ENCODE measurements around the gene ATP5PB.

The ATP5PB gene, protein sequence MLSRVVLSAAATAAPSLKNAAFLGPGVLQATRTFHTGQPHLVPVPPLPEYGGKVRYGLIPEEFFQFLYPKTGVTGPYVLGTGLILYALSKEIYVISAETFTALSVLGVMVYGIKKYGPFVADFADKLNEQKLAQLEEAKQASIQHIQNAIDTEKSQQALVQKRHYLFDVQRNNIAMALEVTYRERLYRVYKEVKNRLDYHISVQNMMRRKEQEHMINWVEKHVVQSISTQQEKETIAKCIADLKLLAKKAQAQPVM

DNA sequence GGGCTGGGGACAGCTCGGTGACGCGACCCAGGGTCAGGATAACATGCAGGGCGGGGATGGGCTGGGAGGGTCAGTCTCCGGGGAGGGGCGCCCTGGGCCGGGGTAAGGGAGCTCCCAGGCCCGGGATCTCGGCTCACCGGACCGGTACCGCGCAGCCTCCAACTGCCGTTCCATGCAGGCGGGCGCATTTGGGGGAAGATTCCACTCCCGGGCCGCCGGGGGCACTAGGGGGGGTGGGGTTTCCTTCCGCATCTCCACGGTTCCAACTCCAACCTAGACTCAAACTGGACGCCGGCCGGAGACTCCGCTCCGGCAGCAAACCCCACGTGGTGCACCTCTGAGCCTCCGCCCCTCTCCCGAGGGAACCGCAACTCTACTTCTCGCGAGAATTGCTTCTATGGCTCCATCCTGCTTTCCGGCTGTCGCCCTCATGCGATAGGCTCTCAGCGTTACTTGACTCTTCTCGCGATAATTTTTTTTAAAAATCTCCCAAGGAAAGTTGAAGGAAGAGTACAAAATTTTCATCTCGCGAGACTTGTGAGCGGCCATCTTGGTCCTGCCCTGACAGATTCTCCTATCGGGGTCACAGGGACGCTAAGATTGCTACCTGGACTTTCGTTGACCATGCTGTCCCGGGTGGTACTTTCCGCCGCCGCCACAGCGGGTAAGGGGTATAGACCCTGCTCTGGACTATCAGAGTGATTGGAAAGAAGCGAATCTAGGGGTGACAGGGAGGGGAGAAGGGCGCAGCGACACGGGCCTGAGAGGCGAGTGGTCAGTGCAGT lies at the start of gene ATP5PB, which contains the start of gene WDR77:
Gene ATP5PB, plus strand, starts transcription at position 547 of the 785 bp plus-strand sequence. Its CDS starts 78 bp downstream, at position 625.
Gene WDR77, minus strand, starts transcription at position 339 of the 785 bp plus-strand sequence. Its CDS starts 87 bp downstream, at position 252.
- no peaks in the 10 kb centered on the region; the same call in 1 of the 2 replicates for H3K4me1 ChIP-seq (ENCODE audit: insufficient read depth, low read length)
- H3K9me3 ChIP-seq (ENCODE audit: control insufficient read depth, insufficient read depth, low read length): no peaks in the 10 kb centered on the region
- peaks cover 29% of the 10 kb centered on the region for H3K36me3 ChIP-seq (ENCODE audit: insufficient read depth, low read length)
- peak within 1 kb of the TSS; percentile 88 for H3K9ac ChIP-seq (ENCODE audit: low read depth, low read length)

DNA sequence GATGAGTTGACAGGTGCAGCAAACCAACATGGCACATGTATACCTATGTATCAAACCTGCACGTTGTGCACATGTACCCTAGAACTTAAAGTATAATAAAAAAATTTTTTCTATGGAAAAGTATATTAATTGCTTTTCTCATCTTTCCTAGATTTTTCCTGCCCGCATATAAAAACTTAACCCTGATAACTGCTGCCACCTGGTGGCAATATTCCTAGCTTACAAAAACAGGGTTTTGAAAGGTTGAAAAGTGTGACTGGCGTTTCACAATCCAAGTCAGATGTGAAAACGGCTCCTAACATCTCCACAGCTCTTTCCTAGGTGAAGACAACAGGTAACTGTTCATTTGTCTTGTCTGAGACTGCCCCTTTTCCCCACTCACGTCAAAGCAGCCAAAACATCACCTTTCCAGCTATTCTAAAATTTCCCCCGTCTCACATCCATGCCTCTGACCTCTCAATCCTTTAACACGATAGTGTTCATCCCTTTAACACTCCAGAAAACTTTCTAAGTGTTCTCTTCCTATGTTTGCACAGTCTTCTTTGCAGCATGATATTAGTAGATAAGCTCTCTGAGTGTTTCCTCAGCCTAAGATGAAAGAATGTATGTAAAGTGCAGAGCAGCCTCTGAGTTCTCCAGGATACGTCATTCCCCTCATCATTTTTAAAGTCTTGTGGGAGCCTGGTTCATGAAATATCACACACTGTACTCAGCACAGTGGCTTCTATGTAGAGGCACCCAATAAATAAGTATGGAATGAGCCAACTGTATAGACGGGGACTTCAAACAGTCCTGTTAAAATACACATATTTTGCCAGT lies 49.3 kb upstream of the ATP5PB start:
- no peaks in the 10 kb centered on the region for H3K4me1 ChIP-seq (ENCODE audit: insufficient read depth, low read length)
- no peak overlapping the region for H3K9ac ChIP-seq (ENCODE audit: low read depth, low read length)
- no peaks in the 10 kb centered on the region for H3K9me3 ChIP-seq (ENCODE audit: control insufficient read depth, insufficient read depth, low read length)
- H3K36me3 ChIP-seq (ENCODE audit: insufficient read depth, low read length): no peaks in the 10 kb centered on the region

DNA sequence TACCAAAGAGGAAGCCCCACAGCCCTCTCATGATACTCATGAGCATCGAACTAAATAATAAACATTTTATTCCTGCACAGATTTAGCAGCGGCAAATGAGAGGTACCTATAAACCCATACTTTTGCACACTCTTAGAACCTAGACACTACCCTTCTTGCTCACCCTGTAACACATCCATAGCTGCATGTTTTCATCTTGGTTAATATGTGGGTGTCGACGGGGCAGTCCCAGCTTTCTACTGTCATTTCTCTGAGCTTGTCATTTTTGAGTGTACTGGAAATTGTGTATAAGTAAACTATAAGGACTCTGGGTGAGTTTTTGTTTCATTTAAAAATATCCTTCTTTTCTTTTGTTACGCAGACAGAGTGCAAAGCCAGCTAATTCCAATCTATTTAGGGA lies 47.2 kb upstream of the ATP5PB start:
- no peaks in the 10 kb centered on the region for H3K4me1 ChIP-seq (ENCODE audit: insufficient read depth, low read length)

DNA sequence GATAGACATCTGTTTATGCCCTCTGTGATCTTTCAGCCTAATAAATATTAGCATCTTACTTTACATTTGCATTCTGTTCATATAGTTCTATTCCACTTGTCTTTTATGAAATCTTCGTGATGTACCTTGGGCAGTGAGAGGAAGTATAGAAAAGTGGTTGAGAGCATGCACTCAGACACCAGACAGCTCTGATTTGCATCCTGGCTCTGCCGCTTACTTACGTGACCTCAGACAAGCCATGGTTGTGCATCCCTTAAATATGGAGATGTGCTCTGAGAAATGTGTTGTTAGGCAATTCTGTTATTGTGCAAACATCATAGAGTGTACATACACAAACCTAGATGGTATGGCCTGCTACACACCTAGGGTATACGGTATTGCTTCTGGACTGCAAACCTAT lies 44.7 kb upstream of the ATP5PB start:
- no peak overlapping the region for H3K9ac ChIP-seq (ENCODE audit: low read depth, low read length)
- no peaks in the 10 kb centered on the region for H3K4me1 ChIP-seq (ENCODE audit: insufficient read depth, low read length)
- H3K9me3 ChIP-seq (ENCODE audit: control insufficient read depth, insufficient read depth, low read length): no peaks in the 10 kb centered on the region
- H3K36me3 ChIP-seq (ENCODE audit: insufficient read depth, low read length): no peaks in the 10 kb centered on the region

More for the DNA sequence above, 47.2 kb upstream of the ATP5PB start:
- Histone ChIP-seq H3K9ac (ENCODE audit: low read depth, low read length) (no peak overlapping the region), H3K9me3 (ENCODE audit: control insufficient read depth, insufficient read depth, low read length) (no peaks in the 10 kb centered on the region), H3K36me3 (ENCODE audit: insufficient read depth, low read length) (no peaks in the 10 kb centered on the region)

DNA sequence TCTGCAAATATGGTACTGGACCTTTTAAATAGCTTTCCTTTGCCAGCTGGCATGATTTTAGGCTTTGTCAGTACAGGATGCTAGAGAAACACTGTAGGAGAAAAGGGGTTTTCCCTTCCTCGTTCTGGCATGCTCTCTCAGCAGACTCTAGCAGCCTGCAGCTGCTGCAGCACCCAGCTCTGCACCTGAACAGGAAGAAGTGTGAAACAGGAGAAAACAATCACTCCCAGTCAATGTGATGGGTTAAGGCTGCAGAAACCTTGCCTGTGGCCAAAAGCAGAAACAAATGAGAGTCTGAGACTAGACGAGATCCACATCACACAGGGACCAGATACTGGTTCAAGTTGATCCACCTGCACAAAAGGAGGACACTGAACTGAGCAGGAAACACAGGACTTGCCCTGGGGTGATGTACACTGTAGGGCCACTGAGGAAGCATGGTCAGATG lies 42.9 kb upstream of the ATP5PB start:
- Histone ChIP-seq H3K9me3 (ENCODE audit: control insufficient read depth, insufficient read depth, low read length) (no peaks in the 10 kb centered on the region), H3K4me1 (ENCODE audit: insufficient read depth, low read length) (no peaks in the 10 kb centered on the region), H3K9ac (ENCODE audit: low read depth, low read length) (no peak overlapping the region), H3K36me3 (ENCODE audit: insufficient read depth, low read length) (no peaks in the 10 kb centered on the region)

DNA sequence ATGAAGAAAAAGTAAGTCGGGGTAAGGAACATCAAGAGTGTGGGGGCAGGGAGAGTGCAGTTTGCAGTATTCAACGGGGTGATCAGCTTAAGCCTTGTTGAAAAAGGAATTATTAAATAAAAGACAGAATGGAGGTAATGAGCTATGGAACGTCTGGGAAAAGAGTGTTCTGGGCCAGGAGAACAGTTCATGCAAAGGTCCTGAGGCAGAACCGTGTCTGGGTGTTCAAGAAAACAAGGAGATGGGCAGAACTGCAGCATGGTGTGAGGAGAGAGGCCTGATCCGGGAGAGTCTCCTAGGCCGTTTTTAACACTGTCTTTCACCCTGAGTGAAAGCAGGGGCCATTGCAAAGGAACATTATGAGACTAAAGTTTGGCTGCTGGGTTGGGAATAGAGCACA lies 42.0 kb upstream of the ATP5PB start:
- Histone ChIP-seq H3K36me3 (ENCODE audit: insufficient read depth, low read length) (no peaks in the 10 kb centered on the region), H3K9ac (ENCODE audit: low read depth, low read length) (no peak overlapping the region), H3K9me3 (ENCODE audit: control insufficient read depth, insufficient read depth, low read length) (no peaks in the 10 kb centered on the region), H3K4me1 (ENCODE audit: insufficient read depth, low read length) (no peaks in the 10 kb centered on the region)

DNA sequence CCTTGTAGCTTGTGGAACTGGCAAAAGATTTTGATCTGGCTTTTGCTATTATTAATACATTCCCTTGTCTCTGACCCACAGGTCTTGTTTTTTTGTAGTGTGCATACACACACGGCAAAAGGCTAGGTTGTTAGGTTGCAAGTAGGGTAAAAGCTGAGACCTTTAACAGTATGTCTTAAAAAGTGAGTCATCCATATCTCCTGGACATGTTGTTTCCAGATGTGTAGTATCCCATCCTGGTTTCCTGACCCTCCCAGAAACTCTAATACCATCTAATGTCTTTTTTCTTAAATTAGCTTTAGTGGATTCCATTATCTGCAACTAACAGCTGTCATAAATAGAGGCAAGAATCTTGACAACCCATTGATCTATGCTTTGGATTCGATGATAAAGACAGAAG lies 36.4 kb upstream of the ATP5PB start:
- Histone ChIP-seq H3K36me3 (ENCODE audit: insufficient read depth, low read length) (no peaks in the 10 kb centered on the region; the same call in 1 of the 2 replicates), H3K9me3 (ENCODE audit: control insufficient read depth, insufficient read depth, low read length) (no peaks in the 10 kb centered on the region), H3K9ac (ENCODE audit: low read depth, low read length) (no peak overlapping the region), H3K4me1 (ENCODE audit: insufficient read depth, low read length) (no peaks in the 10 kb centered on the region)

DNA sequence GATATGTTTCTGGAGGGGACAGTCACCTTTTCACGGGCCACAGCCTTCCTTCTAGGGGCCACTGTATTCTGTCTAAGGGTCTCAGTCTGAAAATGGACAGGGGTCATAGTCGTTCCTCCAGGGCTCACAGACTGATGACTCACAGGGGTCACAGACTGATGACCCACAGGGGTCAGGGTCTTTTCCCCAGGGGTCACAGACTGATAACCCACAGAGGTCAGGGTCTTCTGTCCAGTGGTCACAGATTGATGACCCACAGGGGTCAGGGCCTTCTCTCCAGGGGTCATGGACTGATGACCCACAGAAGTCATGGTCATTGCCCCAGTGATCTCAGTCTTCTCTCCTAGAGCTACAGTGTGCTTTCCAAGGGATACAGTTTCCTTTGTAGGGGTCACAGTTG lies 34.5 kb upstream of the ATP5PB start:
- Histone ChIP-seq H3K9ac (ENCODE audit: low read depth, low read length) (no peak overlapping the region), H3K4me1 (ENCODE audit: insufficient read depth, low read length) (no peaks in the 10 kb centered on the region), H3K36me3 (ENCODE audit: insufficient read depth, low read length) (no peaks in the 10 kb centered on the region; the same call in 1 of the 2 replicates), H3K9me3 (ENCODE audit: control insufficient read depth, insufficient read depth, low read length) (no peaks in the 10 kb centered on the region)

DNA sequence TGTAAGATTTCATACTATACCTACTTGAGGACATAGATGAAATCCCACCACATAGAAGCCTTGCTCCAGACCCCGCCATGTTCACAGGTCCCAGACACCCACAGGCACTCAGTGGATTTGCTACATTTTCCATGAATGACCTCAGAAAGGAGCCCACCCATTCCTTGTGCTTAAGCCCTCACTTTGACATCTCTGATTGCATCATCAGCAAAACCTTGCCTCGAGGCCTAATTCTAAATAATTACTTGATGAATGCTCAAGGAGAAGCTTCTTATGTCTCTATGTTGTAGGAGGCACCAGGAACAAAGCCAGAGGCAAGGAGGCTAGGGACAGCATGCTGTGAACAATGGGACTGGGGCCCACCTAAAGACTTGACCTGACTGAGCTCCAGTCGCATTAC lies 33.8 kb upstream of the ATP5PB start:
- H3K9me3 ChIP-seq (ENCODE audit: control insufficient read depth, insufficient read depth, low read length): no peaks in the 10 kb centered on the region
- no peaks in the 10 kb centered on the region for H3K4me1 ChIP-seq (ENCODE audit: insufficient read depth, low read length)
- no peaks in the 10 kb centered on the region; the same call in 1 of the 2 replicates for H3K36me3 ChIP-seq (ENCODE audit: insufficient read depth, low read length)
- no peak overlapping the region for H3K9ac ChIP-seq (ENCODE audit: low read depth, low read length)

DNA sequence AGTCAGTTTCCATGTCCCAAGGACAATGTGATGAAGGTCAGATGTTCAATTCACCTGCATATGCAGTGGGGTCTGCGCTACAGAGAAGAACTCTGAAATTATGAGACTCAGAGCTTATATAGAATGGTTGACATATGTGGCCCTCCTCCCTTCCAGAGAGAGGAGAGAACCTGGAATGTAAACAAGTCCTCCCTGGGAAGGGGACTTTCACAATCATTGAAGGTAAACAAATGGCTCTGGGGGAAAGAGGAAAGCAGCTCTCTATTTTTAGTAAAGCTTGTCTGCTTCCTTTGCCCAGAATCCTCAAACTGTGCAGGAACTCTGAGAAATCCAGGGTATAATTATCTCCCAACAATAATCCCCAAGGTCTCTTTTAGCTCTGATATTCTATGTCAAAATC lies 31.5 kb upstream of the ATP5PB start:
- Histone ChIP-seq H3K4me1 (ENCODE audit: insufficient read depth, low read length) (no peaks in the 10 kb centered on the region), H3K9me3 (ENCODE audit: control insufficient read depth, insufficient read depth, low read length) (no peaks in the 10 kb centered on the region), H3K36me3 (ENCODE audit: insufficient read depth, low read length) (no peaks in the 10 kb centered on the region; the same call in none of the 2 replicates), H3K9ac (ENCODE audit: low read depth, low read length) (no peak overlapping the region)

DNA sequence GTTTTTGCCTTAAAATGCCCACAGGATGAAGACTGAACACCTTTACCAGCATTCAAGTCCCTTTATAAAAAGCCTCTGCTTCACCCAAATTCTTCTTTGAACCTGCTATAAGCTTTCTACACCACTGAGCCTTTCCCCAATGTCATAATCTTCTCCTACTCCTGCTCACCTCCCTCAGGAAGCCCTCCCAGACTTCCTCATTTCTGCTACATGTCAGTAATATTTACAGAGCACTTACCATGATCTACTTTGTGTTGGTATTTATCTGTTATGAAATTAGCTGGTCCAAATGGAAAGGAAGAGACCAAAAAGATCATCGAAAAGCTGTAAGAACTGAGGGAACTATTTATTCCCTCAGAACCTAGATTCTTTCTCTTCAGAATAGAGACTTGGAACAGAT lies 30.2 kb upstream of the ATP5PB start:
- Histone ChIP-seq H3K4me1 (ENCODE audit: insufficient read depth, low read length) (no peaks in the 10 kb centered on the region), H3K36me3 (ENCODE audit: insufficient read depth, low read length) (no peaks in the 10 kb centered on the region; the same call in none of the 2 replicates), H3K9ac (ENCODE audit: low read depth, low read length) (no peak overlapping the region), H3K9me3 (ENCODE audit: control insufficient read depth, insufficient read depth, low read length) (no peaks in the 10 kb centered on the region)

DNA sequence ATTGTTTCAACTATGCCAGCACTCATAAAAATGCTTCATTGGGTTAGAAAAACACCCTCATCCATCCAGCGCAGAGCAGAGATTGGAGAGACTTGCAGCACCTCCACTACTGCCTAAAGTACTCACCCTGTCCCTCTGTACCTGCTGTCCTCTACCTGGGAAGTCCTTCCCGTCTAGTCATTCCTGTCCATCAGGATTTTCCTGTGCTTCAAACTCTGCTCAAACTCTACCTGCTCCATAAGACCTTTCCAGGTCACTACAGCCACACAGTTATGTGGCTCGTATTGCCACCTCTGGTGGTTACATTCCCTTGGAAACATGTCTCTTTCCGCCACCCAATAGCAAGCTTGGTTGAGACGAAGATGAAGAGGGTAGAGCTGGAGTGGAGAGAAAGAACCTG lies 28.9 kb upstream of the ATP5PB start:
- Histone ChIP-seq H3K36me3 (ENCODE audit: insufficient read depth, low read length) (no peaks in the 10 kb centered on the region; the same call in none of the 2 replicates), H3K4me1 (ENCODE audit: insufficient read depth, low read length) (no peaks in the 10 kb centered on the region), H3K9me3 (ENCODE audit: control insufficient read depth, insufficient read depth, low read length) (no peaks in the 10 kb centered on the region), H3K9ac (ENCODE audit: low read depth, low read length) (no peak overlapping the region)

DNA sequence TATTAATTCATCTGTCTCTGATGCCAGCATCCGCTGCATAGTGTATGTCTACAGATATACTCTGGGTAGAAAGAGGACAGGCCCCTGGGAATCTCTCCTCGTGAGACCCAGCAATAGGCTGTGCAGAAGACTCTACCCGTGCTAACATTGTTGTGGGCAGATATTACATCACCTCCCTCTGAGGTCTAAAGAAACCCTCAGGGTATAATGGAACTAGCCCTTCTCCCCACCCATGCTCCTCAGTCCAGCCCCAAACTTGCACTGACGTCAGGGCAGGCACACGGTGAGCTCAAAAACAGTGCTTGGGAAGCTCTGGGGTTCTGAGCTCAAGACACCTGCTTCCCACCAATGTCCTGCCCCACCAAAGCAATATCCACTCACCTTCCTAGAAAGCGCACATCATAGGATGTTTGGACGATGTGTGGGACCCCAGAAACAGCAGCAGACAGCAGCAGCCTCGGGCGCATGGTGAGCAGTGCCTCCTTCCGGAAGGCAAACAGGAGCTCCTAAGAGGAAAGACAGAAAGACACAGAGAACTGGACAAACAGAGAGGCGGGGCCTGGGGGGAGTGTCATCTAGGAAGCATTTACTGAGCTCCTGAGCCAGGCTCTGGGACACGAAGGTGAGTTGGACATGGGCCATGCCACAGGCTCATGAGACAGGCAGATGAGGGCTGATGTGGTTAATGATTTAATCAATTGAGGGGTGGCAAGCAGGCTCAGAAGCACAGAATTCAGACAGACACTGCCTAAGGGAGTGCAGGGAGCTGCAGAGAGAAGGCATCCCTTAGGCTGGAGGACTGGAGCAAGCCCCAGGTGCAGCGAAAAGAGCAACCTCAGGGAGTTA lies 26.5 kb upstream of the ATP5PB start:
- Histone ChIP-seq H3K9me3 (ENCODE audit: control insufficient read depth, insufficient read depth, low read length) (no peaks in the 10 kb centered on the region), H3K9ac (ENCODE audit: low read depth, low read length) (no peak overlapping the region), H3K36me3 (ENCODE audit: insufficient read depth, low read length) (no peaks in the 10 kb centered on the region; the same call in none of the 2 replicates), H3K4me1 (ENCODE audit: insufficient read depth, low read length) (no peaks in the 10 kb centered on the region)

Data from ES-I3 (cell line).